DND-41 (cell line): ENCODE data around the gene PRR16.
A peak's percentile ranks its signal among the peaks of the same experiment; 100 is the strongest.

ENCODE experiments used
- ATAC-seq: fragments of 200-7000 bp; cut with Tn5 transposase; 3 replicates; pipeline ENCODE4 v1.9.1; 2021; ENCODE audit warnings: low read depth; ENCODE audit not compliant: insufficient read depth
- DNase-seq: peaks from one replicate; pipeline ENCODE4 v3.0.0-alpha.2; 2020
- H2AFZ ChIP-seq: 2 replicates; pipeline ENCODE4 v1.6.0; 2012; ENCODE audit warnings: low read depth, low read length
- H3K27ac ChIP-seq: 2 replicates; pipeline ENCODE4 v1.5.1; 2012; ENCODE audit warnings: low read length, inconsistent platforms
- H3K27me3 ChIP-seq: fragments of 200-600 bp; sonication (generic); 2 replicates; pipeline ENCODE4 v1.6.0; 2012; ENCODE audit warnings: low read length, mild to moderate bottlenecking, inconsistent platforms; ENCODE audit not compliant: insufficient read depth, poor library complexity
- H3K36me3 ChIP-seq: 2 replicates; pipeline ENCODE4 v1.5.1; 2012; ENCODE audit warnings: low read length, inconsistent platforms; ENCODE audit not compliant: insufficient read depth
- H3K4me1 ChIP-seq: 2 replicates; pipeline ENCODE4 v1.5.1; 2012; ENCODE audit warnings: mild to moderate bottlenecking, low read length; ENCODE audit not compliant: insufficient read depth
- H3K4me2 ChIP-seq: 2 replicates; pipeline ENCODE4 v1.6.0; 2012; ENCODE audit warnings: mild to moderate bottlenecking, moderate library complexity, low read length, inconsistent platforms; ENCODE audit not compliant: insufficient read depth
- H3K4me3 ChIP-seq, 2 experiments: fragments of 200-600 bp in 1 of 2; shearing (Covaris generic) in 1 of 2; 2 replicates each; pipeline ENCODE4 v1.5.1; 2012 to 2016; ENCODE audit warnings: inconsistent platforms in 2 of 2, low read length in 2 of 2, mild to moderate bottlenecking in 2 of 2, low read depth in 1 of 2, moderate library complexity in 1 of 2
- H3K79me2 ChIP-seq: 2 replicates; pipeline ENCODE4 v1.6.0; 2012; ENCODE audit warnings: low read length, inconsistent platforms; ENCODE audit not compliant: insufficient read depth
- H3K9ac ChIP-seq: 2 replicates; pipeline ENCODE4 v1.6.0; 2012; ENCODE audit warnings: low read depth, mild to moderate bottlenecking, inconsistent platforms, low read length, moderate library complexity
- H3K9me3 ChIP-seq: 2 replicates; pipeline ENCODE4 v1.5.1; 2012; ENCODE audit warnings: low read length, moderate library complexity, mild to moderate bottlenecking, inconsistent platforms; ENCODE audit not compliant: insufficient read depth, severe bottlenecking
- H4K20me1 ChIP-seq: 2 replicates; pipeline ENCODE4 v1.6.0; 2012; ENCODE audit warnings: low read length; ENCODE audit not compliant: insufficient read depth
- EZH2 ChIP-seq: IDR thresholded peaks from 3 replicates; pipeline ENCODE4 v1.6.1; 2012; ENCODE audit warnings: borderline replicate concordance, low read depth, mild to moderate bottlenecking, moderate library complexity, low read length, inconsistent platforms; ENCODE audit not compliant: severe bottlenecking
- TF ChIP-seq, protein P1 (sequence below): IDR thresholded peaks from 2 replicates; pipeline ENCODE4 v1.5.1; 2012; ENCODE audit warnings: borderline replicate concordance, low read length, moderate library complexity, mild to moderate bottlenecking; ENCODE audit not compliant: poor library complexity, severe bottlenecking; ENCODE audit errors: extremely low read depth

The PRR16 gene

GRCh38 chr5:120678279-120678678 lies 214.2 kb downstream of the PRR16 start:
- H3K4me3 ChIP-seq: no peak overlapping the region
- H2AFZ ChIP-seq: no peak overlapping the region
- H4K20me1 ChIP-seq: no peaks in the 10 kb centered on the region
- H3K36me3 ChIP-seq: no peaks in the 10 kb centered on the region
- no peaks in the 10 kb centered on the region for H3K9me3 ChIP-seq
- no peaks in the 10 kb centered on the region for H3K27me3 ChIP-seq
- no peak for DNase-seq
- H3K9ac ChIP-seq: no peak overlapping the region
- H3K4me1 ChIP-seq: peaks cover 5% of the 10 kb centered on the region; the same call in 1 of the 2 replicates
- H3K79me2 ChIP-seq: no peaks in the 10 kb centered on the region
- no peak overlapping the region for H3K27ac ChIP-seq
- TF ChIP-seq, protein P1, sequence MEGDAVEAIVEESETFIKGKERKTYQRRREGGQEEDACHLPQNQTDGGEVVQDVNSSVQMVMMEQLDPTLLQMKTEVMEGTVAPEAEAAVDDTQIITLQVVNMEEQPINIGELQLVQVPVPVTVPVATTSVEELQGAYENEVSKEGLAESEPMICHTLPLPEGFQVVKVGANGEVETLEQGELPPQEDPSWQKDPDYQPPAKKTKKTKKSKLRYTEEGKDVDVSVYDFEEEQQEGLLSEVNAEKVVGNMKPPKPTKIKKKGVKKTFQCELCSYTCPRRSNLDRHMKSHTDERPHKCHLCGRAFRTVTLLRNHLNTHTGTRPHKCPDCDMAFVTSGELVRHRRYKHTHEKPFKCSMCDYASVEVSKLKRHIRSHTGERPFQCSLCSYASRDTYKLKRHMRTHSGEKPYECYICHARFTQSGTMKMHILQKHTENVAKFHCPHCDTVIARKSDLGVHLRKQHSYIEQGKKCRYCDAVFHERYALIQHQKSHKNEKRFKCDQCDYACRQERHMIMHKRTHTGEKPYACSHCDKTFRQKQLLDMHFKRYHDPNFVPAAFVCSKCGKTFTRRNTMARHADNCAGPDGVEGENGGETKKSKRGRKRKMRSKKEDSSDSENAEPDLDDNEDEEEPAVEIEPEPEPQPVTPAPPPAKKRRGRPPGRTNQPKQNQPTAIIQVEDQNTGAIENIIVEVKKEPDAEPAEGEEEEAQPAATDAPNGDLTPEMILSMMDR: no peak
- no peak for TF ChIP-seq EZH2
- H3K4me2 ChIP-seq: no peak overlapping the region
- no peak for ATAC-seq

DNA sequence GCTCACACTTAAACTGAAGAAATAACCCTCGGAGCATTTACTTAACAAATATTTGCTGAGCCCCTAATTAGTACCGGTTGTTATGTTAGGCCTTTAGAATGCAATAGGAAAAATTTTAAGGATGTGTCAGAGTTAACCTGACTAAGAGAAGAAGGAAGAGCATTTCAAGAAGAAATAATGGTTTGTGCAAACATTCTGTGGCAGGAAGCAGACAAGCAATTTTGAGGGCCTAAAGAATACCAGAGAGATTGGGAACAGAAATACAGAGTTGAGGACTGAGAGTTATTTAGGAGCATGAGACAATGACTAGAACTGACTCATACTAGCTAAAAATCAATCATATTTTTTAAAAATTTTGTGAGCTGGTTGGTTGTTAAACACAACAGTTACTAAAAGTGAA lies 218.8 kb downstream of the PRR16 start:
- Histone ChIP-seq H3K4me3 (no peak overlapping the region), H4K20me1 (no peaks in the 10 kb centered on the region), H3K4me1 (peaks cover 18% of the 10 kb centered on the region), H3K9ac (no peak overlapping the region), H3K36me3 (no peaks in the 10 kb centered on the region), H3K9me3 (peaks cover 3% of the 10 kb centered on the region), H3K4me2 (no peak overlapping the region), H3K27ac (no peak overlapping the region), H3K79me2 (no peaks in the 10 kb centered on the region), H2AFZ (0 out of 2 replicates have a peak overlapping the region, but pooled peaks have one; percentile 12), H3K27me3 (no peaks in the 10 kb centered on the region)
- TF ChIP-seq, protein P1: no peak
- TF ChIP-seq EZH2: no peak
- DNase-seq: no peak
- ATAC-seq: no peak

- Histone ChIP-seq H3K9ac (no peak overlapping the region), H3K4me2 (no peak overlapping the region), H3K36me3 (no peaks in the 10 kb centered on the region), H3K79me2 (no peaks in the 10 kb centered on the region), H3K27ac (no peak overlapping the region), H3K4me3 (no peak overlapping the region), H3K27me3 (no peaks in the 10 kb centered on the region), H4K20me1 (no peaks in the 10 kb centered on the region), H3K9me3 (peaks cover 3% of the 10 kb centered on the region), H2AFZ (no peak overlapping the region), H3K4me1 (peaks cover 18% of the 10 kb centered on the region)
- no peak for TF ChIP-seq EZH2
- TF ChIP-seq, protein P1: no peak
- ATAC-seq (no peak), DNase-seq (no peak)
These were observed 219.5 kb downstream of the PRR16 start for GRCh38 chr5:120683580-120683979.

DNA sequence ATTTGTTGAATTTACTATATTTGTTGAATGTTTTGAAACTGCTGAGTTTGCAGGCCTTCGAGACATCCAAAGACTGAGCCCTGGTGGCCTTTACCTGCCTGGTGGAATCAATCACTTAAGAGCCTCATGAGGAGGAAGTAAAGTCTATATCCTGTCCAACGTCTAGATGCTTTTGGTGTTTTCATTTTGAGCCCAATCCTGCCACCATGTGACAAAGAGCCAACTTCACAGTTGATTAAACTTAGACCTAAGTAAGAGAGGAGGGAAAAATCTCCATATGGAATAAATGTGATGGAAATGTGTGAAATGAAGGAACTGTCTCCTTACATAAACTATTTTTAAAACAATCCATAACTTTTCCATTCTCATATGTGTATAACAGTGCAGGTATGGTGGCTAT lies 220.1 kb downstream of the PRR16 start:
- Histone ChIP-seq H3K9me3 (peaks cover 3% of the 10 kb centered on the region), H3K9ac (no peak overlapping the region), H3K4me2 (no peak overlapping the region), H2AFZ (no peak overlapping the region), H3K27ac (no peak overlapping the region), H3K36me3 (no peaks in the 10 kb centered on the region), H3K79me2 (no peaks in the 10 kb centered on the region), H3K4me1 (peaks cover 18% of the 10 kb centered on the region), H4K20me1 (no peaks in the 10 kb centered on the region), H3K4me3 (no peak overlapping the region), H3K27me3 (no peaks in the 10 kb centered on the region)
- ATAC-seq (0 out of 3 replicates have a peak, but pooled peaks have one; percentile 27), DNase-seq (no peak)
- TF ChIP-seq EZH2: no peak
- TF ChIP-seq, protein P1: peak; percentile 33
